ENCODE results near the gene MIPEP.
"Not testable (repeated sequence)": the region's sequence is repeated elsewhere in the genome, so short reads cannot be mapped to it uniquely, and the experiment has no call there.

The MIPEP gene

DNA sequence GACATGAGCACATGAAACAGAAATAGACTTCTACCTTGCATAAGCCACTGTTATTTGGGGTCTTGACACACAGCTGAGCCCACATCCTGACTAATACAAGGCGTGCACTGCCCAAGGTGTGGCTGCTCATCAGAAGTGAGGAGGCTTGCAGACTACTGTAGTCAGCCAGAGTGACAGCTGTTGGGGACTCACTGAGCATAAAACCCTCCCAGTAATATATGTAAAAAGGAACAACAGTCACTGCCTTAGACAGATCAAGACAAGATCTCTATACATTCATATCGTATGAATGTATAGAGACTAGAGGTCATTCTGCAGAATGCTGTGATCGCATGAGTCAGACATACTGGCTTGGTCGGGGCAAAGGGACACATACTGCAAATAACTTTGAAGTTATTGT lies 12.2 kb upstream of the MIPEP start:
- Histone ChIP-seq H3K36me3 (ENCODE audit: control insufficient read depth, insufficient read depth, low read length) (no peaks in the 10 kb centered on the region), H3K9me3 (ENCODE audit: control insufficient read depth, low read length) (no peaks in the 10 kb centered on the region), H3K9ac (no peak overlapping the region), H3K27ac (no peak overlapping the region), H2AFZ (no peak overlapping the region), H3K4me1 (no peaks in the 10 kb centered on the region), H3K79me2 (no peaks in the 10 kb centered on the region), H3K4me3 (ENCODE audit: low read depth, low read length) (no peak overlapping the region), H3K4me2 (ENCODE audit: low read length) (no peak overlapping the region), H3K27me3 (ENCODE audit: control insufficient read depth, insufficient read depth, low read length) (no peaks in the 10 kb centered on the region)
- TF ChIP-seq, protein P1, sequence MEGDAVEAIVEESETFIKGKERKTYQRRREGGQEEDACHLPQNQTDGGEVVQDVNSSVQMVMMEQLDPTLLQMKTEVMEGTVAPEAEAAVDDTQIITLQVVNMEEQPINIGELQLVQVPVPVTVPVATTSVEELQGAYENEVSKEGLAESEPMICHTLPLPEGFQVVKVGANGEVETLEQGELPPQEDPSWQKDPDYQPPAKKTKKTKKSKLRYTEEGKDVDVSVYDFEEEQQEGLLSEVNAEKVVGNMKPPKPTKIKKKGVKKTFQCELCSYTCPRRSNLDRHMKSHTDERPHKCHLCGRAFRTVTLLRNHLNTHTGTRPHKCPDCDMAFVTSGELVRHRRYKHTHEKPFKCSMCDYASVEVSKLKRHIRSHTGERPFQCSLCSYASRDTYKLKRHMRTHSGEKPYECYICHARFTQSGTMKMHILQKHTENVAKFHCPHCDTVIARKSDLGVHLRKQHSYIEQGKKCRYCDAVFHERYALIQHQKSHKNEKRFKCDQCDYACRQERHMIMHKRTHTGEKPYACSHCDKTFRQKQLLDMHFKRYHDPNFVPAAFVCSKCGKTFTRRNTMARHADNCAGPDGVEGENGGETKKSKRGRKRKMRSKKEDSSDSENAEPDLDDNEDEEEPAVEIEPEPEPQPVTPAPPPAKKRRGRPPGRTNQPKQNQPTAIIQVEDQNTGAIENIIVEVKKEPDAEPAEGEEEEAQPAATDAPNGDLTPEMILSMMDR (IDR thresholded peaks at IDR 0.05) = no peak

DNA sequence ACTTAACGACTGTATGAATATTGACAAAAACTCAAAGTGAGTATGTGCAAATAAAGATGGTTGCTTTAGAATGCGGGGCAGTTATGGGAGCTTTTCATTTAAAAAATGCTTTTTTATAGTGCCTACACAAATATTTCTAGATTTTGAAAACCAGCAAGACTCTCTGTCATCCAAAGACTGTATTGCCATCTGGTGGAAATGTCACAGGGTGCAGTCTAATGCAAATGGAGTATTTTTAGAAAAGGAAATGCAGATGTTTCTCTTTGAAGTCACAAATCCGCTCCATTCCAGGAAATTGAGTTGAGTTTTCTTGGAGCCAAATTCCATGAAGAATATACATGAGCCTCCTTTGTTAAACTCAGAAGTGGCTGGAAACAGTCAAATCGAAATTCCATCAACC lies 10.4 kb upstream of the MIPEP start:
- Histone ChIP-seq H3K79me2 (no peaks in the 10 kb centered on the region), H2AFZ (no peak overlapping the region)
- TF ChIP-seq, protein P1 (IDR thresholded peaks at IDR 0.05) = peak; percentile 8

DNA sequence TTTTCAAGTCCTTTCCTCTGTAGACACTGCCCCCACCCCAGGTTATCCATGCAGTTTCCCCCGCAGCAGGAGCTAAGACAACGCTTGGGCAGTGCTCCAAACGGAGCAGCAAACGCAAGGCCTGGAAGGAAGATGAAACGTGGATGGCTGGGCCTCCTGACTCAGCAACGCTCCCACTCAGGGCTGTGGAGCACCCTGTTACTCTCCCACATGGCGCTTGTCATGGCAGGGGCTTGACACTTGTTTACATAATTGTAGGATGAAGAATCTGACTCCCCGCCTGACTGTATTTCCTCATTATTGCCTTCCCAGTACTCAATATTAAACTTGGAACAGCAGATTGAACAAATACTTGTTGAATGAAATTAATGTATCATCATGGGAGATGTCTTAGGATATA lies 8.9 kb upstream of the MIPEP start:
- Histone ChIP-seq H3K36me3 (ENCODE audit: control insufficient read depth, insufficient read depth, low read length) (no peaks in the 10 kb centered on the region), H3K27me3 (ENCODE audit: control insufficient read depth, insufficient read depth, low read length) (no peaks in the 10 kb centered on the region), H3K4me1 (no peaks in the 10 kb centered on the region), H3K27ac (no peak overlapping the region), H2AFZ (no peak overlapping the region), H3K79me2 (no peaks in the 10 kb centered on the region), H3K9ac (no peak overlapping the region), H3K9me3 (ENCODE audit: control insufficient read depth, low read length) (no peaks in the 10 kb centered on the region), H3K4me3 (ENCODE audit: low read depth, low read length) (no peak overlapping the region), H3K4me2 (ENCODE audit: low read length) (no peak overlapping the region)
- TF ChIP-seq, protein P1 (IDR thresholded peaks at IDR 0.05) = no peak

More for the DNA sequence above, 10.4 kb upstream of the MIPEP start:
- peak overlapping the region; percentile 35 for H3K4me2 ChIP-seq (ENCODE audit: low read length)
- no peaks in the 10 kb centered on the region for H3K27me3 ChIP-seq (ENCODE audit: control insufficient read depth, insufficient read depth, low read length)
- H3K27ac ChIP-seq = no peak overlapping the region
- H3K9ac ChIP-seq = no peak overlapping the region
- H3K4me1 ChIP-seq = no peaks in the 10 kb centered on the region
- no peaks in the 10 kb centered on the region for H3K36me3 ChIP-seq (ENCODE audit: control insufficient read depth, insufficient read depth, low read length)
- no peak overlapping the region for H3K4me3 ChIP-seq (ENCODE audit: low read depth, low read length)
- no peaks in the 10 kb centered on the region for H3K9me3 ChIP-seq (ENCODE audit: control insufficient read depth, low read length)

DNA sequence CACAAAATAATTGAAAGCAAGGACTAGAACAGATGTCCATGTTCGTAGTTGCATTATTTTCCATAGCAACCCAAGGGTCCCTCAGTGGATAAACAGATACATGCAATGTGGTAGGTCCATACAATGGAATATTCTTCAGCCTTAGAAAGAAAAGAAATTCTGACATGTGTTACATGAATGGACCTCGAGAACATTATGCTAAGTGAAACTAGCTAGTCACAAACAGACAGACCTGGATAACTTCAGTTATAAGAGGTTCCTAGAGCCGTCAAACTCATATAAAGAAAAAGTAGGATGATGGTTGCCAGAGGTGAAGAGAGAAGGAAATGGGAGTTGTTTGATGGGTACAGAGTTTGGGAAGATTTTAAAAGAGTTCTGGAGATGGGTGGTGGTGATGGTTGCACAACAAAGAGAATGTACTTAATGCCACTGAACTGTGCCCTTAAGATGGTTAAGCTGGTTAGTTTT lies 8.3 kb upstream of the MIPEP start, which contains the start of gene C1QTNF9B:
Gene C1QTNF9B, minus strand, starts transcription at position 51 of the 468 bp plus-strand sequence.
- not testable (repeated sequence) for H3K9me3 ChIP-seq (ENCODE audit: control insufficient read depth, low read length); H3K4me2 ChIP-seq (ENCODE audit: low read length); H3K36me3 ChIP-seq (ENCODE audit: control insufficient read depth, insufficient read depth, low read length); H3K27me3 ChIP-seq (ENCODE audit: control insufficient read depth, insufficient read depth, low read length); H3K4me1 ChIP-seq; H2AFZ ChIP-seq; H3K4me3 ChIP-seq (ENCODE audit: low read depth, low read length); H3K9ac ChIP-seq; H3K79me2 ChIP-seq; H3K27ac ChIP-seq

DNA sequence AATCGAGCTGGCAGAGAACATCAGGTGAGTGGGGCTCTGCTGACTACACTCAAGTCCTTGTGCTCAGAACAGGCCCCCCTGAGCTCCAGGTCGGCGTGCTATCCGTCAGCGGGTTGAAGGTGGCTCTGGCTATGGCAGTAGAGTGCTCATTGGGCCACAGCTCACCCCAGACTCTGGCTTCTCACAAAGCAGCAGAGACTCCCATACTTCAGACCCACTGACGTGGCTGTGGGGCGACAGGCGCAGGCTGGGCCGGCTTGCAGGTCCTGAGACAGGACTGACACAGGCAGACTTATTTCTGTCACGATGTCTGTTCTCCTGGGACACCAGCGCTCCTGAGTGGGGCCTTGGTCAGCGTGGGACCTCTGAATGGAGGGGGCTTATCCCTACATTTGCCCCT lies 5.5 kb upstream of the MIPEP start:
- not testable (repeated sequence) for H3K9ac ChIP-seq; H3K79me2 ChIP-seq; H3K27ac ChIP-seq; H3K27me3 ChIP-seq (ENCODE audit: control insufficient read depth, insufficient read depth, low read length); H3K4me2 ChIP-seq (ENCODE audit: low read length); H3K4me3 ChIP-seq (ENCODE audit: low read depth, low read length); H3K4me1 ChIP-seq; H3K9me3 ChIP-seq (ENCODE audit: control insufficient read depth, low read length); H2AFZ ChIP-seq; H3K36me3 ChIP-seq (ENCODE audit: control insufficient read depth, insufficient read depth, low read length)

DNA sequence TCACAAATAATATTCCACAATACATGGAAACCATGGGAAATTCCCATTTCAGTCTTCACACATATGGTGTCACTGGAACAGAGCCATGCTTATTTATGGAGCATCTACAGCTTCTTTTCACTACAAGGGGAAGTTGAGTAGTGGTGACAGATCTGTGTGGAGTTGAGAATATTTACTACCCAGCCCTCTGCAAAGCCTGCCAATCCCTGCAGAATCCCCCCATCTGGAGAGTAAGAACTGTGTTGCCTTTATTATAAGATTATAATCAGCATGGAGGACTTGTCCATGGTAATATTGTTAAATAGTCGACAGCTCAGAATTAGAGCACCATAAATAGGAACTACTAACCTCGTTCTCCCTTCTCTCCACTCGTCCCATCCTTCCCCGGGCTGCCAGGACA lies 4.6 kb upstream of the MIPEP start:
- not testable (repeated sequence) for H3K9me3 ChIP-seq (ENCODE audit: control insufficient read depth, low read length); H3K36me3 ChIP-seq (ENCODE audit: control insufficient read depth, insufficient read depth, low read length); H3K27me3 ChIP-seq (ENCODE audit: control insufficient read depth, insufficient read depth, low read length); H3K79me2 ChIP-seq; H3K4me1 ChIP-seq; H2AFZ ChIP-seq; H3K9ac ChIP-seq; H3K4me2 ChIP-seq (ENCODE audit: low read length); H3K4me3 ChIP-seq (ENCODE audit: low read depth, low read length); H3K27ac ChIP-seq

Measured in parathyroid adenoma (tissue), 2 donors.